Measurements from ENCODE around the gene CDNF. TPM values are rescaled to one million over a fixed set of nuclear protein-coding genes. Genes with fewer than 3 reads are reported as not detected.

The CDNF gene
- total and polyA plus RNA-seq, 2 donors (not counting 3 experiments of a cell fraction or from before 2014, with no cell fraction given) = 0.40 to 0.58 TPM

GRCh38 chr10:14840178-14840577, 2.3 kb upstream of the CDNF start:
- POLR2A ChIA-PET = no interaction called here
- Histone ChIP-seq H3K4me3 (replicated peaks in 1 of 3; ENCODE audit: insufficient read depth in 1 of 3, low read depth in 1 of 3, low read length in 3 of 3) (no peak overlapping the region), H3K27ac (ENCODE audit: insufficient read depth, low read depth, low read length) (no peak overlapping the region), H3K9me1 (replicated peaks; ENCODE audit: control insufficient read depth, extremely low read depth, insufficient read depth, low read length) (no peaks in the 10 kb centered on the region), H3K36me3 (ENCODE audit: control insufficient read depth in 2 of 2, extremely low read depth in 1 of 2, insufficient read depth in 2 of 2, low read length in 2 of 2) (peaks cover 12 to 25% of the 10 kb centered on the region in 2 experiments), H3K27me3 (ENCODE audit: control insufficient read depth in 2 of 2, insufficient read depth in 2 of 2, low read length in 2 of 2) (no peaks in the 10 kb centered on the region), H3K9me3 (replicated peaks; ENCODE audit: control insufficient read depth, insufficient read depth, low read length) (no peaks in the 10 kb centered on the region), H2AFZ (ENCODE audit: low read depth, low read length) (no peak overlapping the region), H3K79me2 (ENCODE audit: control insufficient read depth, insufficient read depth, low read length) (peaks cover 27% of the 10 kb centered on the region), H3K4me2 (ENCODE audit: insufficient read depth, low read length) (no peak overlapping the region), H3K4me1 (ENCODE audit: control insufficient read depth, extremely low read depth, insufficient read depth, low read length) (peaks cover 20% of the 10 kb centered on the region), H3K9ac (replicated peaks; ENCODE audit: extremely low read depth, insufficient read depth, low read length) (no peak overlapping the region), H4K20me1 (replicated peaks; ENCODE audit: control insufficient read depth, extremely low read depth, insufficient read depth, low read length) (no peaks in the 10 kb centered on the region)
- dilution Hi-C loops (cut with MboI; ENCODE audit: extremely low pct_ligation_motif_present, low sequenced_read_pairs) (no loop called here), intact Hi-C loops (cut with micrococcal nuclease) (no loop called here)
- CTCF ChIA-PET = interaction anchor here (1.5 kb wide), 1 partner anchor 11 kb away, joined by 5 read pairs; no protein-coding TSS in a partner anchor
- DNase-seq (ENCODE audit: low read depth, low spot score) = no peak
- BruUV-seq (replicated peaks) = TSS peak; percentile 15
- no peak for TF ChIP-seq POLR2AphosphoS5 (IDR thresholded peaks at IDR 0.05; ENCODE audit: insufficient read depth, low read depth, low read length)
- no peak for TF ChIP-seq GATA2 (IDR thresholded peaks at IDR 0.05; ENCODE audit: insufficient read depth, insufficient read length, low read depth, low read length)
- TF ChIP-seq MYC (IDR thresholded peaks at IDR 0.05; ENCODE audit: low read depth, low read length) = no peak
- TF ChIP-seq JUN (IDR thresholded peaks at IDR 0.05; ENCODE audit: borderline replicate concordance, insufficient read depth, insufficient read length, low read depth) = no peak
- no peak for TF ChIP-seq POLR2A (IDR thresholded peaks at IDR 0.05; ENCODE audit: low read depth, low read length)
- no peak for FAIRE-seq

DNA sequence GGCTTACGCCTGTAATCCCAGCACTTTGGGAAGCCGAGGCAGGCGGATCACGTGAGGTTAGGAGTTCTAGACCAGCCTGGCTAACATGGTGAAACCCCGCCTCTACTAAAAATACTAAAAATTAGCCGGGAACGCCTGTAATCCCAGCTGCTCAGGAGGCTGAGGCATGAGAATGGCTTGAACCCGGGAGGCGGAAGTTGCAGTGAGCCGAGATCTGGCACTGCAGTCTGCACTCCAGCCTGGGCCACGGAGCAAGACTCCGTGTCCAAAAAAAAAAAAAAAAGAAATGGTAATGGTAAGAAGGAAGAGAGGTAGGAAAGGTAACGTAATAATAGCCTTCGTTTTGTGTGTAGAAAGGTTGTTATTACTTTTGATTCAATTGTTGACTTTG, 1.5 kb upstream of the CDNF start:
- TF ChIP-seq, protein P1, sequence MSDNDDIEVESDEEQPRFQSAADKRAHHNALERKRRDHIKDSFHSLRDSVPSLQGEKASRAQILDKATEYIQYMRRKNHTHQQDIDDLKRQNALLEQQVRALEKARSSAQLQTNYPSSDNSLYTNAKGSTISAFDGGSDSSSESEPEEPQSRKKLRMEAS (IDR thresholded peaks at IDR 0.05; ENCODE audit: insufficient read depth, insufficient read length) = no peak
- TF ChIP-seq JUN (IDR thresholded peaks at IDR 0.05; ENCODE audit: borderline replicate concordance, insufficient read depth, insufficient read length, low read depth) = no peak
- TF ChIP-seq GATA2 (IDR thresholded peaks at IDR 0.05; ENCODE audit: insufficient read depth, insufficient read length, low read depth, low read length) = no peak
- no peak for TF ChIP-seq POLR2A (IDR thresholded peaks at IDR 0.05; ENCODE audit: low read depth, low read length)
- H3K79me2 ChIP-seq (ENCODE audit: control insufficient read depth, insufficient read depth, low read length) = peaks cover 27% of the 10 kb centered on the region
- no peak for DNase-seq (ENCODE audit: low read depth, low spot score)
- H3K36me3 ChIP-seq (ENCODE audit: control insufficient read depth in 2 of 2, extremely low read depth in 1 of 2, insufficient read depth in 2 of 2, low read length in 2 of 2) = peaks cover 12 to 25% of the 10 kb centered on the region in 2 experiments
- H4K20me1 ChIP-seq (replicated peaks; ENCODE audit: control insufficient read depth, extremely low read depth, insufficient read depth, low read length) = no peaks in the 10 kb centered on the region
- no peaks in the 10 kb centered on the region for H3K9me3 ChIP-seq (replicated peaks; ENCODE audit: control insufficient read depth, insufficient read depth, low read length)
- peak overlapping the region; percentile 72 for H3K4me2 ChIP-seq (ENCODE audit: insufficient read depth, low read length)
- no peaks in the 10 kb centered on the region for H3K27me3 ChIP-seq (ENCODE audit: control insufficient read depth in 2 of 2, insufficient read depth in 2 of 2, low read length in 2 of 2)
- FAIRE-seq = no peak
- peak overlapping the region; percentile 47 to 81 (median 71) for H3K4me3 ChIP-seq (replicated peaks in 1 of 3; ENCODE audit: insufficient read depth in 1 of 3, low read depth in 1 of 3, low read length in 3 of 3)
- peak overlapping the region; percentile 88 for H3K9ac ChIP-seq (replicated peaks; ENCODE audit: extremely low read depth, insufficient read depth, low read length)
- H3K9me1 ChIP-seq (replicated peaks; ENCODE audit: control insufficient read depth, extremely low read depth, insufficient read depth, low read length) = no peaks in the 10 kb centered on the region
- peaks cover 12% of the 10 kb centered on the region for H3K4me1 ChIP-seq (ENCODE audit: control insufficient read depth, extremely low read depth, insufficient read depth, low read length)
- dilution Hi-C loops (cut with MboI; ENCODE audit: extremely low pct_ligation_motif_present, low sequenced_read_pairs) = no loop called here
- ChIA-PET POLR2A (interaction anchor here (0.9 kb wide), 1 partner anchor 21 kb away, joined by 3 read pairs; no protein-coding TSS in a partner anchor), CTCF (interaction anchor here (0.7 to 3.8 kb wide), 6 partner anchors 12 to 642 kb away, joined by 3 to 23 read pairs (median 12); partner anchors contain the start of gene SUV39H2)
- peak overlapping the region; percentile 74 for H3K27ac ChIP-seq (ENCODE audit: insufficient read depth, low read depth, low read length)
- no TSS peak for BruUV-seq (replicated peaks)
- intact Hi-C loops (cut with micrococcal nuclease) = loop anchor here (2.0 to 5.0 kb wide), 3 partner anchors 116 to 302 kb away; partner anchors contain the start of gene DCLRE1C
- H2AFZ ChIP-seq (ENCODE audit: low read depth, low read length) = peak overlapping the region; percentile 74
